Stimulated activated CD8-positive, alpha-beta memory T cell treated with anti-CD3 and anti-CD28 coated beads, Interleukin-12 subunit alpha, Interleukin-12 subunit beta, amount 100 ng/mL, for 1 hour (primary cell): ENCODE measurements around the gene CERS6.
"Not testable (repeated sequence)": the region's sequence is repeated elsewhere in the genome, so short reads cannot be mapped to it uniquely, and the experiment has no call there.

Experiments used
- DNase-seq: peaks from one replicate; pipeline ENCODE4 v3.0.0-alpha.2; 2020; ENCODE audit warnings: low read depth

CERS6 gene

DNA sequence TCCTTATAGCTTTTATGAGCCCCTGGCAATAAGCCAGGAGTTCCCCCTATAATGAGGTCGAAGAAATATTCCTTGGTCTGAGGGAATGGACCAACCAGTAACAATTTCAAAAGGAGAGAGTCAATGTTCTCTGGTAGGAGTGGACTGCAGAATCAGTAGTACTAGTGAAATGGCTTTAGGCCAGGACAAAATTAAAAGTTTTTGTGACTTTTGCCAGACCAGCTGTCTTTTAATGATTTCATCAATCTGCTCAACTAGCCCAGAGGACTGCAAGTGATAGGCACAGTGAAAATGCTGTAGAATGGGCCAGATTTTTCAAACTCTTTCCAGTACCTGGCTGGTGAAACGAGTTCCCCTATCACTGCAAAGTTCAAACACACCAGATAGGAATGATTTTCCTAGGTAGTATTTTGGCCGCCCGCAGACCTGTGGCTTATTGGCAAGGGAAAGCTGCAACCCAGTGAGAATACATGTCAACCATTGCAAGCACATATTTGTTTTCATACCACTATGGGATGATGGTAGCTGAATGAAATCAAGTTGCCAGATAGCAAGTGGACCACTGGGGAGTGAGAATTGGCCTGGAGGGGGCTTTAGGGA, 45.5 kb downstream of the CERS6 start:
- DNase-seq, result no peak

DNA sequence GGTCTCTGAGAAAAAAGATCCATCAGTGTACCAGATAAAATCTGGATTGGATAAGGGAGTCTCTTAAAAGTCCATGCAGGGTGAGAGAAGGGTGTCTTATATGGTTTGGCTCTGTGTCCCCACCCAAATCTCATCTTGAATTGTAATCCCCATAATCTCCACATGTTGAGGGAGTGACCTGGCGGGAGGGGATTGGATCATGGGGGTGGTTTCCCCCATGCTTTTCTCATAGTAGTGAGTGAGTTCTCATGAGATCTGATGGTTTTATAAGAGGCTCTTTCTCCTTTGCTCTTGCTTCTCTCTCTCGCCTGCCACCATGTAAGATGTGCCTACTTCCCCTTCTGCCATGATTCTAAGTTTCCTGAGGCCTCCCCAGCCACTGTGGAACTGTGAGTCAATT, 46.8 kb downstream of the CERS6 start:
- DNase-seq, result not testable (repeated sequence)

DNA sequence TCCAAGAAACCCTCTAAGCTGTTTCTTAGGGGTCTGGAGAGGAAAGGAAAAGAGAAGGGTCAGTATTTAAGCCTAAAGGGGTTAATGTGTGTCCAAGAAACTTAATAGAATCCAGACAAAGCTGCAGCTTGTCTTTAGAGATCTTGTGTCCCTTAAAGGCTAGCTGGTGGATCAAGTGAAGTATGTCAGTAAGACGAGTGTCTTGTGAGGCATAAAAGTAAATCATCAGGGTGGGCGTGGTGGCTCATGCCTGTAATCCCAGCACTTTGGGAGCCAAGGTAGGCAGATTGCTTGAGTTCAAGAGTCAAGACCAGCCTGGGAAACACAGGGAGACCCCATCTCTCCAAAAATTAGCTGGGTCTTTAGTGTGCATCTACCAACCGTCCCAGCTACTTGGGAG, 47.8 kb downstream of the CERS6 start:
- DNase-seq, result no peak

DNA sequence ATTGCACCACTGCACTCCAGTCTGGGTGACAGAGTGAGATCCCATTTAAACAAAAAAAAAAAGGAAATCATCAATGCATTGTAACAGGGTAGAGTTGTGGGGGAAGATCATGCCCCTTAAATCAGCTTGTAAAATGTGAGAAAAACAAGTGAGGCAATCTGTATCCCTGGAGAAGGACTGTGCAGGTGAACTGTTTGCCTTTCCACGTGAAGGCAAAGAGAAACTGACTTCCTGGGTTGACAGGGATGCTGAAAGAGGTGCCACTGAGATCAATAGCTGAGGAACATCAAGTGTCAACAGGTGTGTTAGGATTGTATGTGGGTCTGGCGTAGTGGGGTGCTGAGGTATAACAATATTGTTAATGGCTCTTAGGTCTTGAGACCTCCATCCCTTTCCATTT, 48.3 kb downstream of the CERS6 start:
- DNase-seq, result no peak

DNA sequence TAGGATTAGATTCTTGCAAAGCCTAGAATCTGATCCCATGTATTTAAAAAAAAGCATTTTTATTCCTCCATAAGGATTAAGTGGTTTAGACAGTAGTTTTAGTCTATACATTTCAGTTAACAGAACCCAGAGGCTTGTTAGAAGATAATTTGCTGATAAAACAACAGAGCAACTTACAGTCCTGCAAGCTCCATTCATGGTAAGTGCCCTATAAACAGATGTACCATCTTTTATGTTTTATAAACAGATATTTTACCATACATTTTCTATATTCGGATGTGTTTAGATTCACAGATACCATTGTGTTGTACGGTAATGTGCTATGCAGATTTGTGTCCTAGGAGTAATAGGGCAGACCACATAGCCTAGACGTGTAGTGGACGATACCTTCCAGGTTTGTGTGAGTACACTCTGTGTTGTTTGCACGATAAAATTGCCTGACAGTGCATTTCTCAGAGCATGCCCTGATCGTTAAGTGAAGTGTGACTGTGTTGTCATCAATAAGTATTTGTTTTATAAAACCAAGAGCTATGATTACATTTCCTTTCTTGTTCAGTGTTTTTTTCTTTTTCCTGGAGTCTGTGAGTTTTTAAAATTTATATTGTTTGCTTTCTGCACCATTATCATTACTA, 54.2 kb downstream of the CERS6 start:
- DNase-seq, result no peak

DNA sequence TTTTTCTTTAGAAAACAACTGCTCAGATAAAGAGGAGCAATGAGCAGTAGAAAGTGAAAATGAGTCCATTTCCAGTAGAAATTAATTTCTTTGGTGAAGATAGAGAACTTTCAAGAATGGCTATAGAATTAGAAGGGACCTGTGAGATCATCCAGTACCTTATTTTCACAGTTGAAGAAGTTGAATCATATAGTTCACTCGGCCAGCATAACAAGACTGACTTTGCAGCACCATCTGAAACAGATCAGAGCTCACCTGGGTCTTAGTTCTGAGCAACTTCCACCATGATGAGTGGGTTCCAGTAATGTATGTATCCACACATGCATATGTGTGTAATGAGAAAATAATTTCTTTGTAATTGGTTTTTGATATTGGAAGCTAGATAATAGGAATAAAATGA, 58.6 kb downstream of the CERS6 start:
- DNase-seq, result no peak

DNA sequence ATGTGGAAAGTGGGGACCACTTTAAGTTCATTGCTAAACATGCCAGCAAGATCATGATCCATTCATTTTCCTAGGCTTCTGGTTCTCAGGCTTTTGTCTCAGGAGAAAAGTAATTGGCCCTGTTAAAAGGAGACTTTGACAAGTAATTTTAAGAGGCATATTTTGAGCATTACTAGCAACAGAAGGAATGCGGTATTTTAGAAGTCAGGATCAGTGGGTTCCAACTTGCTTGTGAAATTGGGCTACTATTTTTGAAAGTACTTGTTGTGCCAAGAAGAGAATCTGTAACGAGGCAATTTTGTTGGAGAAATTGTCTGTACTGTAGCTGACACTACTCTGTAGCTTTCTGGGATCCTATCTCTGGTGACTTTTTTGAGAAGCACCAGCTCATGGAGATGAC, 59.4 kb downstream of the CERS6 start:
- no peak for DNase-seq

DNA sequence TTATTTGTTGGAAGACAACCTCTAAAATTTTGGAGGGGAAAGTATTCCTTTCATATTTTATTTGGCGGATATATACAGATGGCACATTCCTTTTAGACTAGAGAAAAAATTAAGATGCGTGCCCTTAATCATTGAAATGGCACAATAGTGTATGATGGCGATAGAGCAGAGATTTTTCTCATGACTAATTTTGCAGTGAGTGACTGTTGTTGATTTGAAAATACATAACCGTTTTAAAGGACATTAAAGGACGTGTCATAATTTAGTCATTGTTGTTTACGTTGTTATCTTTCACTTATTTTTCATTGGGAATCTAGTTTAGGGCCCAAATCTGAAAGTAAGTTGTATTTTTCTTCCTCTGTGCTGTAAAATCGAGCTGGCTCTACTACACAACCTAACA, 61.7 kb downstream of the CERS6 start:
- no peak for DNase-seq

DNA sequence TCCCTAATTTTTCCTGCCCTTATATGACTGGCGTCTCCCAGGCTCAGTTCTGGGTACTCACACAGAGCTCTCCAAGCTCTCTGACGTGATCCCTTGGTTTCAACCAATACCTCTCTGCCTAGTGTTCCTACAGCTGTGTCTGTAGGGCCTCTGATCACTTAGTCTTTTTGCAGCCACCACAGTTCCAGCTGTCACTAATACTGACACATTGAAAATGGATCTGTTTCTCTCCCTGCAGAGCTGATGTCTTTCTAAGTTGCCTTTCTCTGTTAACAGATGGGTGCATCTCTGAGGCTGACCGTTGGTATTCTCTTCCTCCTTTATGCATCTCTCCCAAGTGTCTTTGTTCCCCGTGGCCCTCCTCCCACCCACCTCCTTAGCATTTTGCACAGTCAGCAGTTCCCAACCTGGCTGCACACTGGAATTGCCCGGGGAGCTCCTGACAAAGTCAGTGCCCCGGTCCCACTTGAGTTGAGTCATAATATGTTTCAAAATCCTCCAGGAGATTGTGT, 62.5 kb downstream of the CERS6 start:
- no peak for DNase-seq

DNA sequence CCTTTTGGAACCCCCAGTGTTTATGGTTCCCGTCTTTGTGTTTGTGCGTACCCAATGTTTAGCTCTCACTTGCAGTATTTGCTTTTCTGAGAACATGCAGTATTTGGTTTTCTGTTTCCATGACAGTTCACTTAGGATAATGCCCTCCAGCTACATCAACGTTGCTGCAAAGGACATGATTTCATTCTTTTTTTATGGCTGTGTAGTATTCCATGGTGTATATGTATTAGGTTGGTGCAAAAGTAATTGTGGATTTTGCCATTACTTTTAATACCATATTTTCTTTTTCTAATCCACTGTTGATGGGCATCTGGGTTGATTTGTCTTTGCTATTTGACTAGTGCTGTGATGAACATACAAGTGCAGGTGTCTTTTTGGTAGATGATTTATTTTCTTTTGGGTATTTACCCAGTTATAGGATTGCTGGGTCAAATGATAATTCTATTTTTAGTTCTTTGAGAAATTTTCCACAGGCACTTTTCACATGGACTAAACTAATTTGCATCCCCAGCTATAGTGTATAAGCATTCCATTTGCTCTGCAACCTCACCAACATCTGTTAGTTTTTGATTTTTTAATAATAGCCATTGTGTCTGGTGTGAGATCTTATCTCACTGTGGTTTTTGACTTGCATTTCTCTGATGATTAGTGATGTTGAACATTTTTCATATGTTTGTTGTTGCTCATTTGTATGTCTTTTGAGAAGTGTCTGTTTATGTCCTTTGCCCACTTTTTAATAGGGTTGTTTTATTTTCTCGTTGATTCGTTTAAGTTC, 63.6 kb downstream of the CERS6 start:
- DNase-seq, result no peak

DNA sequence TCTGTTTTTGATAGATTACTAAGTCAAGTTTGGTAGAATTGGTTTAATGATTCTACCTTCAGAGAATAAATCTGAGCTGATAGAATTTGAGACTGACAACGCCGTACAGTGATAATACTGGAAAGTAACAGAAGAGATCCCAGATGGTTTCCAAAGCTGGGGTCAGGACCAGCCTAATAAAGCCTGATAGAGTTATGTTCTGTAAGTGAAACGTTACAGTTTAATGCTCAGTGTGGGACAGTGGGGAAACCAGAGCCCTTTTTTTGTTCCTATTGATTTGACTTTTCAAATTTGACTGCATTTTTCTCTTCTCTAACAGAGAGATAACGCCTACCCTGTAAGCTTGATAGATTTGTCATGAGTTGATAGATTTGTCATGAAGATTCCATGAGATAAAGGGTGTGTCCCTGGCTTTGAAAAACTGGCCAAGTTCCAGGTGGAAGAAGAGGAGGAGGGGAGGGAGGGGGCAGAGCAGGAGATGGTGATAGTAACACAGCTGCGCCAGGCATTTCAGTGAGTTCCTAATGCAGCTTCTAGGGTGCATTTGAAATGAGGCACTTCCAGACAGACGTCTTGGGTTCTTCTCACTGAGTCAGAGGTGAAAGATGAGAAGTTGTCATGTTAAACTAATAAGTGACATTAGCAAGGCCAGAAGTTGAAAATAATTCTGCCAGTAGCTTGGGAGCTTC, 65.1 kb downstream of the CERS6 start:
- no peak for DNase-seq

DNA sequence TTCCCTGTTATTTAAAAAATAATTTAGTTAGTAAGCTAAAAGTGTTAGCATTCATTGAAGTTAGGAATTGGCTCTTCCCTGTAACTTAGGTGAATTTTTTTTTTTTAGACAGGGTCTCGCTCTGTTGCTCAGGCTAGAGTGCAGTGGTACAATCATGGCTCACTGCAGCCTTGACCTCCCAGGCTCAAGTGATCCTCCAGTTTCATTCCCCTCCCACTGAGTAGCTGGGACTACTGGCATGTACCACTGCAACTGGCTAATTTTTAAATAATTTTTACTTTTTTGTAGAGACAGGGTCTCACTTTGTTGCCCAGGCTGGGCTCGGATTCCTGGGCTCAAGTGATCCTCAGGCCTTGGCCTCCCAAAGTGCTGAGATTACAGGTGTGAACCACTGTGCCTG, 66.4 kb downstream of the CERS6 start:
- DNase-seq, result no peak

DNA sequence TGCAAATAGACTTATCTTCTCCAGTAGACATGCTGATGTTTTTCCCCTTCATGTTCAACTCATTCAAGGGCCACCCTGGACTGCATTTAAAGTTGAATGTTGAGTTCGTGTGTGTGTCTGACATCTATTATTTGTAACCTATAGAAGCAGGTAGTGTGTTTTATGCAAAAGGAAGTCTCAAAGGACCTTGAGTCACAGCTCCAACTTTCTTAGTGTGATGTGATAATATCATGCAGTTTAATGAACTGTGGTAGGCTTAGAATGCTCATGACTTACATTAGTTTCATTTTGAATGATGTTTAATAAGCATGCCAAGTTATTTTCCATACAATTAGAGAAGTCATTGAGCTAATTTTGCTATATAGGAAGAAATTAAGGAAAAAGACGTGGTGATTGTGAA, 67.9 kb downstream of the CERS6 start:
- DNase-seq, result no peak

DNA sequence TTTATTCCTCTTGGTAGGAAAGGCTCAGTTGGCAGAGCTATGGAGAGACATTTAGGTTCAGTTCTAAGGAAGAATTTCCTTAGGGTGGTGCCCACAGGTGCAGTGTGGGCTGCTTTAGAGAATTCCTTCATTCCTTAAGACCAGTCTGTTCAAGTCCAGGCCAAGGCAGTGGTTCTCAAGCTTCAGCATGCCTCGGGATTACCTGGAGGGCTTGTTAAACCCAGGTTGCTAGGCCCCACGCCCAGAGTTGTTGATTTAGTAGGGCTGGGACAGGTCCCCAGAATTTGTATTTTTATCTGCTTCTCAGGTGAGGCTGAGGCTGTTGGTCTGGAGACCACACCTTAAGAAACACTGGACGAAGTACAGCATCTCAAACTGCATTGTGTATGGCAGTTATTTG, 68.9 kb downstream of the CERS6 start:
- DNase-seq, result no peak

DNA sequence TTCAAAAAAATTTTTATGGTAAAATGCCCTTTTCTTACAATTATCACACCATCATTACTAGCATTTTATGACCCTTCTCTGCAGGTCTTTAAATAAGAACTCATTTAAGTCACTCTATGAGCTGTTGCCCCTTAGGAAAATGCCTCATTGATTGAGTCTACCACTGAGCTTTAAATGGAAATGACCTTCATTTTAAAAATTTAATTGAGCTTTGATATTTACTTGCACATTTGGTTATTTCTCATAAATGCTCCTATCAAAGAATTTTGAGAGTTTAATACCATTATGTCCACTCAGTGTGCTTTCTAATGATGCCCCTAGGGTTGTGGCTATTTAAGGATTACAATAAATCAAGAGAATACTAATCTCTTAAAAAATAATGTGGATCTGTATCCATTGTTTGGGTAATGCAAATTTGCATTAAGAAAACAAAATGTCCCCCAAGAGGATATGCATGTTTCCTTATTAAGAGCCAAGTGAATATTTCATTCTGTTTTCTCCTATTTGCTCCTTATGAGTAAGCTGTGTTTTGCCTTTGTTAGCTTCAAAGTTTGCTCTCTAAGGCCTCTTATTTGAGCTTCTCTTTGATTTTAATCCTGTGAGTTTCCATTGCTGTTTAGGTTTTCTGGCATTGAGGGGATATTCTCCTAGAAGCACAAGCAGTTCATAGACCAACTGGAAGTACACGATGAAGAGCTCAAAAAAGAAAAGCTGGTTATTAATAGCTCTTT, 69.8 kb downstream of the CERS6 start:
- no peak for DNase-seq

DNA sequence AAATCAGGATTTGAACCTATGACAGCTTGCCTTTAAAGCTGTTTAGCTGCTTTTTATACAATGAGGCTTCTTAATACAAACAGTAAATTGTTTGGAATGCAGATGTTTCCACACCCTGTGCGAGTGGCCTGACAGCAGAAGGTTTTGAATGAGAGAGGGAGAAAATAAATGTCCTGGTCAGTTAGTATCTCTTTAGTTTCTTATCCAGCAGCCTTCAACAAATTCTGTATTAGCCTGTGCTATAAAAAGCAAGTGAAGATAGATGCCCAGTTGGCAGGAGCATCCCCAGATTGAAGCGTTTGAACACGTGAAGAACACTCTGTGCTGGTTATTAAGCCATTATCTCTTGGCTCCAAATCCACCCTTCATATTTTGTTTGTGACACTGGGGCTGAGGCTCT, 70.6 kb downstream of the CERS6 start:
- no peak for DNase-seq

DNA sequence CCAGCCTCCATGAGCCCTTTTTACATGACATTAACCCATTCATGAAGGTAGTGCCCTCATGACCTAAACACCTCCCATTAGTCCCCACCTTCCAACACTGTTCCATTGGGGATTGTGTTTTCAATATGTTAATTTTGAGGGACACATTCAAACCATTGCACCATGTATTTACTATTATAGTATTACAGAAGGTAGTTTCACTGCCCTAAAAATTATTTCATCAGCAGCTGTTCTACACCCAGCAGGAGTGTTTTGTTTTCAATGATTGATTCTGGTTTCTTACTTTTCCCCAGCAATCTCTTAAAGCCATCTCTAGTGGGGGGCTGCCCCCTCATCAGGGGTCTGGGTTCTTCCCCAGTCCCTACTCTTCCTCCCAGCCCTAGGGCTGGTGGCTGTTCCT, 71.9 kb downstream of the CERS6 start:
- DNase-seq, result no peak

DNA sequence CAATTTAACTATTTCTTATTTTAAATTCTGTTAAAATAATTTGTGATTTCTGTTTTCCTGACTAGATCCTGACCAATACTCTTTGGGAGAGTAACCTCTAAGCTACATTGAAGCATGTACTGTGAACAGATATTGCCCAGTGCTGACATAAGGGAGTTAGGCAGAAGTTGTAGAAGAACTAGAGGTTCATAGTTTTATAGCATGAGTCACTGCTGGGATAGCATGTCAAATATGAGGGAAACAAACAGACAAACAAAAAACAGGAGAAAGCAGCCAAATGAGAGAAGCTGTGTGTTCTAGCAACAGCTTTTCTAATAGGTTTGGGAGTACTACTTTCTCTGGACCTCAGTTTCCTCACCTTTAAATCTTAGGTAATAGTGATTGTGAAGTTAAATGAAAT, 72.4 kb downstream of the CERS6 start:
- DNase-seq, result no peak

DNA sequence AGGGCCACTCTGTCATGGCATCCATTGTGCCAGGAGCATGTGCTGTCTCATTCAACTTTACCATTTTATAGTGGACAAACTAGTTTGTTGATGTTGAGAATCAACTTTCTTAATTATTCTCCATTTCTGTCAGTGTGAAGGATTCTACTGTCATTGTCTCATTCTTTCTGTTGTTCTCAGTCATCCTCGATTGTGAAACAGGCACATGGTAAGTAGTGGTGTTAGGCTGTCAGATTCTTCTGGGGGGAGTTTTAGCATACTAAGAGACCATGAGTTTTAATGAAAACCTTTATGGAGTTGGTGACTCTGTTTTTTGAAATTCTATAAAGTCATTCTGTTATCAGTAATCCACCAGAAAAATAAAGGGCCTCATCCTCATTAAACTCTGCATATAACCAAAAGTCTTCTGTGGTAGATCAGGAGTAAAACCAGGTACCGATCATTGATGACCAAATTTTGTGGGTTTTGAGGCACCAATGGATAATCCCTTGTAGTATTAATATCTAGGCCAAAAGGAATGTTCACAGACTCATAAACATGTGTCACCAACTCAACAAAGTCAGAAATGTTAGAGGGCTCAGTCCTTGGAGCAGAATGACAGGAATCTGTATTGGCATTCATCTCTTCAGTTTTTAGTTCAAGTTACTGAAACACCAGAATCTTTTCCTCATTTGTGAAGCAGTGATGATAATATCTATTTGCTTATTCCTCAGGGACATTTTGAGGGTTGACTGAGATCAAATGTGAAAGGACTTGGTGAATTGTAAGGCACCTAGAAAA, 73.2 kb downstream of the CERS6 start:
- no peak for DNase-seq

DNA sequence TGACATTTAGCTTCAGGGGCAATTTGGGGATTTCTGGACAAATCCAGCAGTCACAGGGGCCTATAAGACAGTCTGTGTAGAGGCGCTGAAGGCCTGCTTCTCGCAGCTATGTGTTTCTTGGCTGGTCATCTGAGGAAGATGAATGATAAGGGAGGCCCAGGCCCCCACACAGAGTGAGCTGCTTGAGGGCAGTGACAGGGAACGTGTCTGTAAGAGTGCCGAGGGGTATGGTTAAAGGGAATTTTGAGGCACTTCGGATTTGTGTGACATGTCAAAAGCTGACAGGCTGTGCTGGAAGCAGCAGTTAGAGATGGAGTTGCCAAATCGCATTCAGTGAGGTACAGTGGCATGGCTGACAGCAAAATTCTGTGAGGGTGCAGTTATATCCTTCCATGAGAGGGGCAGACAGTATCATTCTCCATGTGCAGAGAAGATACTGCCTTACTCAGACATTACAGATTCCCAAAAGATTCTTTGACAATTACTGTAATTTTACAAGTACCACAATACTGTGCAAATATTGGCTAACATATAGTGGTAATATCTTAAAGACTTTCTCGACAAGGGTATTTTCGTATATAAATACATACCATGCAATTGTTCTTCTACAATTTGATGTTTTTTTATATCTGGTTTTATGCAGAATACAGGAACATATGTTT, 74.0 kb downstream of the CERS6 start:
- DNase-seq, result no peak
